ENCODE data around the gene MYO5A. TPM values are rescaled to one million over a fixed set of nuclear protein-coding genes. Genes with fewer than 3 reads are reported as not detected.
"Not testable (repeated sequence)": the region's sequence is repeated elsewhere in the genome, so short reads cannot be mapped to it uniquely, and the experiment has no call there.

The MYO5A gene
- total RNA-seq, 1 donor from 2014 or later = 6.5 TPM

DNA sequence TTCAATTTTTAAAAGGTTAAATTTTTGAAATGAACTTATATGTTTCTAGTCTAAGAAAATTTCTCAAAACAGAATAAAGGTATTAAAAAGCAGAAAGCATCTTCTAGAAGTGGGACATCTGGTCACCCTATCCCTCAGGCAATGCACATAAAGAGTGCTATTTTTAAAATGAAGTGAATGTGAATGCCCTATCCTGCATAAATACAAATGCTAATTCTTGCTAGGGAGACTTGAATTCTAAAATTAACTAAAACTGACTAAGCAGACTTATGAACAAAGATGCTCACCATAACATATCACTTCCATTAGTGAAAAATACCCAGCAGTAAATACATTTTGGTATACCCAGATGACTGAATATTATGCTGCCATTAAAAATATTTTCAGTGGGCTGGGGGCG, 11.7 kb downstream of the MYO5A start:
- Histone ChIP-seq H3K4me1 (peaks cover 16% of the 10 kb centered on the region), H3K27ac (replicated peaks) (no peak overlapping the region), H3K27me3 (ENCODE audit: low read depth) (no peaks in the 10 kb centered on the region), H3K4me3 (no peak overlapping the region), H3K36me3 (no peaks in the 10 kb centered on the region), H3K9me3 (replicated peaks) (no peaks in the 10 kb centered on the region)
- intact Hi-C loops (cut with micrococcal nuclease) = no loop called here
- no peak for DNase-seq
- TF ChIP-seq, protein P1, sequence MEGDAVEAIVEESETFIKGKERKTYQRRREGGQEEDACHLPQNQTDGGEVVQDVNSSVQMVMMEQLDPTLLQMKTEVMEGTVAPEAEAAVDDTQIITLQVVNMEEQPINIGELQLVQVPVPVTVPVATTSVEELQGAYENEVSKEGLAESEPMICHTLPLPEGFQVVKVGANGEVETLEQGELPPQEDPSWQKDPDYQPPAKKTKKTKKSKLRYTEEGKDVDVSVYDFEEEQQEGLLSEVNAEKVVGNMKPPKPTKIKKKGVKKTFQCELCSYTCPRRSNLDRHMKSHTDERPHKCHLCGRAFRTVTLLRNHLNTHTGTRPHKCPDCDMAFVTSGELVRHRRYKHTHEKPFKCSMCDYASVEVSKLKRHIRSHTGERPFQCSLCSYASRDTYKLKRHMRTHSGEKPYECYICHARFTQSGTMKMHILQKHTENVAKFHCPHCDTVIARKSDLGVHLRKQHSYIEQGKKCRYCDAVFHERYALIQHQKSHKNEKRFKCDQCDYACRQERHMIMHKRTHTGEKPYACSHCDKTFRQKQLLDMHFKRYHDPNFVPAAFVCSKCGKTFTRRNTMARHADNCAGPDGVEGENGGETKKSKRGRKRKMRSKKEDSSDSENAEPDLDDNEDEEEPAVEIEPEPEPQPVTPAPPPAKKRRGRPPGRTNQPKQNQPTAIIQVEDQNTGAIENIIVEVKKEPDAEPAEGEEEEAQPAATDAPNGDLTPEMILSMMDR (IDR thresholded peaks at IDR 0.05; ENCODE audit: borderline replicate concordance) = no peak

DNA sequence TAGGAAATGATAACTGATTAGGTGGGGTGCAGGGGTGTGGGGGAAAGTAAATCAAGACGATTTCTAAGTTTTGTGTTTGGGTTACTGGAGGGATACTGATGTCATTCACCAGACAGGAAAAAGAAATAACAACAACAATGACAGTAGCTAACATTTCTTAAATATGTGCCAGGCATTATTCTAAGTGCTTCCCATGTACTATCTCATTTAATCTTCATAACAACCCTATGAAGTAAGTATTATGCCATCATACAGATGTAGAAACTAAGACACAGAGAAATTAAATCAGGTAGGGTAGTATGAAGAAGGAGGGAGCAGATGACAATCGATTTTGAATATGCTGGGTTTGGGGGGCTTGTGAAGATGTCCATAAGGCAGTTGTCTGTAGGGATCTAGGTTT, 13.3 kb downstream of the MYO5A start:
- Histone ChIP-seq H3K27me3 (ENCODE audit: low read depth) (no peaks in the 10 kb centered on the region), H3K36me3 (no peaks in the 10 kb centered on the region), H3K4me3 (no peak overlapping the region), H3K27ac (replicated peaks) (no peak overlapping the region), H3K4me1 (peaks cover 17% of the 10 kb centered on the region), H3K9me3 (replicated peaks) (no peaks in the 10 kb centered on the region)
- DNase-seq = no peak
- TF ChIP-seq, protein P1 (IDR thresholded peaks at IDR 0.05; ENCODE audit: borderline replicate concordance) = no peak
- intact Hi-C loops (cut with micrococcal nuclease) = no loop called here

DNA sequence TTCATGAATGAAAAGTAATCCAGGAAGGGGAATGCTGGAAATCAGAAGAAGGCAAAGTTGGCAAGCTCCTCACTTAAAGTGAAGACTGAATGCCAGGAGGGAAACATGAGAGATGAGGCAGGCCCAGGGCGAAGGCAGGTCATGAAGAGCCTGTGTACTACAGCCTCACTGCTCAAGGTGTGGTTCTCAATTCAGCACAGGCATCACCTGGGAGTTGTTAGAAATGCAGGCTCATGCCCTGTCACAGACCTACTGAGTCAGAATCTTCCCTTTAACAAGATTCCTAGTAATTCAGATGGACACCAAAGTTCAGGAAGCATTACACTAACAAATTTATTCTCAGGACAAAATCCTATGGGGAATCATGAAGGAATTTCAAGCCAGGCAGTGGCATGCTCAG, 14.2 kb downstream of the MYO5A start:
- no peak for DNase-seq
- TF ChIP-seq, protein P1 (IDR thresholded peaks at IDR 0.05; ENCODE audit: borderline replicate concordance) = no peak
- H3K36me3 ChIP-seq = no peaks in the 10 kb centered on the region
- H3K4me1 ChIP-seq = peaks cover 21% of the 10 kb centered on the region
- intact Hi-C loops (cut with micrococcal nuclease) = no loop called here
- no peaks in the 10 kb centered on the region for H3K9me3 ChIP-seq (replicated peaks)
- H3K4me3 ChIP-seq = no peak overlapping the region
- no peak overlapping the region for H3K27ac ChIP-seq (replicated peaks)
- no peaks in the 10 kb centered on the region for H3K27me3 ChIP-seq (ENCODE audit: low read depth)

DNA sequence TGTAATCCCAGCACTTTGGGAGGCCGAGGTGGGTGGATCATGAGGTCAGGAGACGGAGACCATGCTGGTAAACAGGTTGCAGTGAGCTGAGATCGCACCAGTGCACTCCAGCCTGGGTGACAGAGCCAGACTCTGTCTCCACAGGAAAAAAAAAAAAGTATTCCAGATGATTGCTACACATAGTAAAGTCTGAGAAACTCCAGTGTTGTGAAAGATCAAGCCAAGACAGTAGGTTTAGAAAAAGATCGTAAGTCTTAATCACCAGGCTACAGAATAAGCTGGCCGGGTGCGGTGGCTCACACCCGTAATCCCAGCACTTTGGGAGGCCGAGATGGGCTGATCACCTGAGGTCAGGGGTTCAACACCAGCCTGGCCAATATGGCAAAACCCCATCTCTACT, 15.8 kb downstream of the MYO5A start:
- H3K27ac ChIP-seq (replicated peaks); H3K36me3 ChIP-seq; DNase-seq; H3K27me3 ChIP-seq (ENCODE audit: low read depth); intact Hi-C loops (cut with micrococcal nuclease); H3K4me3 ChIP-seq; H3K9me3 ChIP-seq (replicated peaks): not testable (repeated sequence)
- peaks cover 29% of the 10 kb centered on the region for H3K4me1 ChIP-seq

DNA sequence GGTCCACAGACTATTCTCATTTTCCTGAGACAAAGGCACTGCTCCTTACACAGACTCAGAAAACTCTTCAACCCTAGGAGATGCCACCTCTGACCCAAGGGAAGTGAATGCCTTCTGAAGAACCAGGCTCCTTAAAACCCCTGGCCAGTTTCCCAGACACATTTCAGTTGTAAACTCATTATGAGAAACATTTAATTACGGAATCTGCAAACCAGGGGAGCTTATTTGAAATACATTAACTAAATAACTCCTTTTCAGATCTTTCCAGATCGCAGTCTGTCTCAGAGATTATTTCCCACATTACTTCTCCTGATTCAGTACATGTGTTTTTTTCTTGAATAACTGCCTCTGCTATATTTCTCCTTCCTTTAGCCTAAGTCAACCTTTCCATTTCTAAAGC, 17.6 kb downstream of the MYO5A start:
- intact Hi-C loops (cut with micrococcal nuclease) = no loop called here
- Histone ChIP-seq H3K27ac (replicated peaks) (no peak overlapping the region), H3K9me3 (replicated peaks) (no peaks in the 10 kb centered on the region), H3K36me3 (no peaks in the 10 kb centered on the region), H3K4me3 (no peak overlapping the region), H3K27me3 (ENCODE audit: low read depth) (no peaks in the 10 kb centered on the region), H3K4me1 (peaks cover 36% of the 10 kb centered on the region)
- no peak for DNase-seq
- TF ChIP-seq, protein P1 (IDR thresholded peaks at IDR 0.05; ENCODE audit: borderline replicate concordance) = no peak

DNA sequence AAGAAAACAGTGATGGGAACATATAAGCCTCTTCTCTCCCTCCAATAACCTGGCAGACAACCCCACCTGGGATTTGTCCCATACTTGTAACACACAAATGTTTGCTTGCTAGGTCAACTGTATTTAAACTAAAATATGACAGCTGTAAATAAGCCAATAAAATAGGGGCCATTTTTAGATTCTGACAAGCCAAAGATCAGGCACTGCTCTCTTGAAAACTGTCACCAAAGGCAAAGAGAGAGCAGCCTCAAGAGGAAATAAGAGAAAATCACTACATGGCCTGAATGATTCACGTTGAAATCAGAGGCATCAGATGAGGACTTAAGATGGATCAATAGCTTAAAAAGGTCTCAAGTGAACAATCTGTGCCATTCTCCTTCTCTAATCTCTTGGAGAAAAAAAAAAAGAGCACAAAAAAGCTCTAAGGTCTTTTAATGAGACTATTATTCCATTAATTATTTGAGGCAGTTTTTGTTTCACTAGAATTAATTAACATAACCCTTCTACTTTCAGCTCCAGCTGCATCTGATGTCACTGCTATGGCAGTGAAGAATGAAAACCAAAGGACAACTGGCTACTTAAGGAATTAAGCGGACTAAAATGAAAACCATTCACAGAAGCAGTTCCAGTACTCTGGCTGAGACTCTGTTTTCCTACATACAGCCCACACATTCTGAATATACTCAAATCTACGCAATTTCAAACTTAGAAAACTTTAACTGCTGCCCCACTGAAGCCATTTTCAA, 19.0 kb downstream of the MYO5A start:
- Histone ChIP-seq H3K4me1 (peaks cover 31% of the 10 kb centered on the region), H3K36me3 (no peaks in the 10 kb centered on the region), H3K27ac (replicated peaks) (no peak overlapping the region), H3K4me3 (no peak overlapping the region), H3K27me3 (ENCODE audit: low read depth) (no peaks in the 10 kb centered on the region), H3K9me3 (replicated peaks) (no peaks in the 10 kb centered on the region)
- no peak for DNase-seq
- TF ChIP-seq, protein P1 (IDR thresholded peaks at IDR 0.05; ENCODE audit: borderline replicate concordance) = no peak
- intact Hi-C loops (cut with micrococcal nuclease) = no loop called here
